Endodermal cell (in vitro differentiated cells): Measurements from ENCODE around the gene PDIA2. TPM values are rescaled to one million over a fixed set of nuclear protein-coding genes. Genes with fewer than 3 reads are reported as not detected.

Source experiments
- DNase-seq: peaks from one replicate; pipeline ENCODE4 v3.0.0-alpha.2; 2017
- H3K27ac ChIP-seq: 2 replicates; pipeline ENCODE4 v1.5.1; 2013; ENCODE audit warnings: mild to moderate bottlenecking, low read depth, low read length, moderate library complexity
- H3K27me3 ChIP-seq: 2 replicates; pipeline ENCODE4 v1.6.1; 2013; ENCODE audit warnings: mild to moderate bottlenecking, low read length, moderate library complexity; ENCODE audit not compliant: insufficient read depth, control insufficient read depth, poor library complexity, severe bottlenecking
- H3K36me3 ChIP-seq: 2 replicates; pipeline ENCODE4 v1.7.0; 2013; ENCODE audit warnings: mild to moderate bottlenecking, low read length, moderate library complexity; ENCODE audit not compliant: control insufficient read depth, insufficient read depth
- H3K4me1 ChIP-seq: one replicate; pipeline ENCODE4 v1.7.0; 2013; ENCODE audit warnings: low read length; ENCODE audit not compliant: control insufficient read depth, insufficient read depth
- H3K4me3 ChIP-seq: 2 replicates; pipeline ENCODE4 v1.5.1; 2013; ENCODE audit warnings: mild to moderate bottlenecking, low read length, moderate library complexity
- H3K9ac ChIP-seq: 2 replicates; pipeline ENCODE4 v1.6.1; 2013; ENCODE audit warnings: mild to moderate bottlenecking, low read length, moderate library complexity; ENCODE audit not compliant: poor library complexity, severe bottlenecking; ENCODE audit errors: extremely low read depth
- H3K9me3 ChIP-seq: 2 replicates; pipeline ENCODE4 v1.6.1; 2013; ENCODE audit warnings: mild to moderate bottlenecking, low read length, moderate library complexity; ENCODE audit not compliant: control insufficient read depth
- H3K27ac Mint-ChIP-seq: 2 replicates; pipeline ENCODE4 v1.8.0; 2020; ENCODE audit warnings: mixed read lengths
- H3K27me3 Mint-ChIP-seq: 2 replicates; pipeline ENCODE4 v1.8.0; 2021; ENCODE audit warnings: mild to moderate bottlenecking, mixed read lengths; ENCODE audit not compliant: insufficient read depth
- H3K36me3 Mint-ChIP-seq: 2 replicates; pipeline ENCODE4 v1.8.0; 2020; ENCODE audit warnings: low read depth, mixed read lengths
- H3K4me1 Mint-ChIP-seq: 2 replicates; pipeline ENCODE4 v1.8.0; 2020; ENCODE audit warnings: mixed read lengths
- H3K4me3 Mint-ChIP-seq: 2 replicates; pipeline ENCODE4 v1.8.0; 2020; ENCODE audit warnings: mild to moderate bottlenecking, moderate library complexity, mixed read lengths
- H3K9me3 Mint-ChIP-seq: 2 replicates; pipeline ENCODE4 v1.8.0; 2020; ENCODE audit warnings: mild to moderate bottlenecking, mixed read lengths
- WGBS, 2 experiments: methylation state at CpG; one replicate each; pipeline versions ENCODE4 v1.1.5 to v1.1.7; 2013; ENCODE audit warnings: missing lambda C conversion rate in 2 of 2, mixed read lengths in 1 of 2; ENCODE audit not compliant: insufficient coverage in 1 of 2, insufficient read length in 1 of 2; 5-methylcytosine and 5-hydroxymethylcytosine counted together
- total RNA-seq, 2 donors: library from RNA; stranded (reverse); fragmentation: NEBNext Ultra II Directional in 1 of 2; extraction: Animal tissue kit (Norgen Biotek cat#: 25700) in 1 of 2; gene quantifications; 2 replicates in 1 of 2; 3 replicates in 1 of 2; pipeline ENCODE4 v1.2.1, GENCODE V29; 2021
- TF ChIP-seq, protein P1 (sequence below): fragments of 200-600 bp; sonication (generic); conservative IDR thresholded peaks from 2 replicates; pipeline ENCODE4 v1.5.0; 2021; ENCODE audit warnings: antibody characterized with exemption, mild to moderate bottlenecking

PDIA2 gene
- total RNA-seq, 2 donors from 2014 or later: 2.9 to 9.9 TPM

DNA sequence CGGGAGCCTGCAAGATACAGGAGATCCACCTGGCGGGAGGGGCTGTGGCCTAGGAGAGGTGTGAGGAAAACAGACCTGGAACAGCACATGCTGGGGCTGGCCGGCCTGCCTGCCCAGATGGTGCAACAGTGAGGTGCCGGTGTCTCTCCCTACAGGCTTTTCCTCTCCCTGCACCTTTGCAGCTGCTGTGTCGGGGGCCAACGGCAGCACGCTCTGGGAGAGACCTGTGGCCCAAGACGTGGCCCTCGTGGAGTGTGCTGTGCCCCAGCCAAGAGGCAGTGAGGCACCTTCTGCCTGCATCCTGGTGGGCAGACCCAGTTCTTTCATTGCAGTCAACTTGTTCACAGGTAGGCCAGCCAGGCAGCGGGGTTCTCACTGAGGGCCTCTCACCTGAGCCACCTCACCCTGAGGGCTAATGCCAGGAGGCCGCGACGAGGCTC, 23.1 kb upstream of the PDIA2 start:
- H3K27ac ChIP-seq: no peak overlapping the region
- Mint-ChIP-seq H3K4me1 (no peaks in the 10 kb centered on the region), H3K27ac (no peak overlapping the region), H3K36me3 (peaks cover 53% of the 10 kb centered on the region), H3K9me3 (no peaks in the 10 kb centered on the region), H3K4me3 (no peak overlapping the region), H3K27me3 (no peaks in the 10 kb centered on the region)
- H3K27me3 ChIP-seq: no peaks in the 10 kb centered on the region
- no peak overlapping the region for H3K4me3 ChIP-seq
- peaks cover 9% of the 10 kb centered on the region for H3K36me3 ChIP-seq
- 86 to 89% methylated on average over 7 to 13 of the region's 13 CpGs for WGBS, 2 experiments
- TF ChIP-seq, protein P1, sequence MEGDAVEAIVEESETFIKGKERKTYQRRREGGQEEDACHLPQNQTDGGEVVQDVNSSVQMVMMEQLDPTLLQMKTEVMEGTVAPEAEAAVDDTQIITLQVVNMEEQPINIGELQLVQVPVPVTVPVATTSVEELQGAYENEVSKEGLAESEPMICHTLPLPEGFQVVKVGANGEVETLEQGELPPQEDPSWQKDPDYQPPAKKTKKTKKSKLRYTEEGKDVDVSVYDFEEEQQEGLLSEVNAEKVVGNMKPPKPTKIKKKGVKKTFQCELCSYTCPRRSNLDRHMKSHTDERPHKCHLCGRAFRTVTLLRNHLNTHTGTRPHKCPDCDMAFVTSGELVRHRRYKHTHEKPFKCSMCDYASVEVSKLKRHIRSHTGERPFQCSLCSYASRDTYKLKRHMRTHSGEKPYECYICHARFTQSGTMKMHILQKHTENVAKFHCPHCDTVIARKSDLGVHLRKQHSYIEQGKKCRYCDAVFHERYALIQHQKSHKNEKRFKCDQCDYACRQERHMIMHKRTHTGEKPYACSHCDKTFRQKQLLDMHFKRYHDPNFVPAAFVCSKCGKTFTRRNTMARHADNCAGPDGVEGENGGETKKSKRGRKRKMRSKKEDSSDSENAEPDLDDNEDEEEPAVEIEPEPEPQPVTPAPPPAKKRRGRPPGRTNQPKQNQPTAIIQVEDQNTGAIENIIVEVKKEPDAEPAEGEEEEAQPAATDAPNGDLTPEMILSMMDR: no peak
- DNase-seq: no peak
- no peak overlapping the region for H3K9ac ChIP-seq
- H3K4me1 ChIP-seq: no peaks in the 10 kb centered on the region
- no peaks in the 10 kb centered on the region for H3K9me3 ChIP-seq

DNA sequence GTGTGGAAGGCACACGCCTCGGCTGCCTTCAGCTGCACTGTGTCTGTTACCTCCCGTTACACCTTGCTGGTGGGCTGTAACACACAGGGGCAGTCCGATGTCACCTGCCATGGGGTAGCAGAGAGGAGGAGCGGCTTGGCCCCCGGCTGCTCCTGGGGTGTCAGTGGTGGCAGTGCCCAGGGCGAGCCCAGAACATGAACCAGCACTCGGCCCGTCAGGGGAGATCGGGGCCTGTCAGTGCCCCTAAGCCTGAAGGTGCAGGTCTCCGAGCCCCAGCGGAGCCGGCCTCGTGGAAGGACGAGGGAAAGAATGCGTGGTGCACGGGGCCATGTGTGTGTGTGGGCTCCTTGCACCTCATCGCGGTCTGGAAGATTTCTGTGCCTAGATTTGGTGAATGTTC, 22.6 kb upstream of the PDIA2 start:
- H3K27me3 ChIP-seq: no peaks in the 10 kb centered on the region
- Mint-ChIP-seq H3K27me3 (no peaks in the 10 kb centered on the region), H3K9me3 (no peaks in the 10 kb centered on the region), H3K4me1 (no peaks in the 10 kb centered on the region), H3K36me3 (peaks cover 50% of the 10 kb centered on the region), H3K4me3 (no peak overlapping the region), H3K27ac (no peak overlapping the region)
- H3K36me3 ChIP-seq: peaks cover 7% of the 10 kb centered on the region
- H3K9me3 ChIP-seq: no peaks in the 10 kb centered on the region
- WGBS, 2 experiments: 93 to 95% methylated on average over 16 to 19 of the region's 19 CpGs
- no peak for DNase-seq
- no peak overlapping the region for H3K4me3 ChIP-seq
- TF ChIP-seq, protein P1: no peak
- no peak overlapping the region for H3K9ac ChIP-seq
- H3K4me1 ChIP-seq: no peaks in the 10 kb centered on the region
- no peak overlapping the region for H3K27ac ChIP-seq

DNA sequence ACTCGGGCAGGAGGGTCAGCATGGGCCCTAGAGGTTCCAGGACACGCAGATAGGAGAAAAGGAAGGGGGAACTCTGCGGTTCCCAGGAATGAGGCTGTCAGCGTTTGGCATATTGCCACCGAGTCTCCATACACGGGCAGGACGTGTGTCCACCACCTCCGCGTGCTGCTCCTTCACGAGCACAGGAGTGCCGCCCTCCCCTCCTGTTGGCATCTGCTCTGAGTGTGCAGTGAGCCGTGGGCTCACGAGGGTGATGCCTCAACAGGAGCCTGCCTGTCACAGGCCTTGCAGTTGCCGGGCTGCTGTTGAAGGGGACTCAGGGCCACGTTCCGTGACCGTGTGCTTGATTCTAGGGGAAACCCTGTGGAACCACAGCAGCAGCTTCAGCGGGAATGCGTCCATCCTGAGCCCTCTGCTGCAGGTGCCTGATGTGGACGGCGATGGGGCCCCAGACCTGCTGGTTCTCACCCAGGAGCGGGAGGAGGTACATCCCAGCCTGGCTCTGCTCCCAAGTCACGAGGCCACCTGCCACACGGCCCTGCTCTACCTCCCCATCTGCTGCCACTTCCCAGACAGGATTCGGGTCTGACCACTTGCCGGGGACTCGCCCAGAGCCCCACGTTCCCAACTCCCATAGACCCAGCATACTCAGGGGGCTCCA, 21.8 kb upstream of the PDIA2 start:
- Mint-ChIP-seq H3K27me3 (no peaks in the 10 kb centered on the region), H3K36me3 (peaks cover 42% of the 10 kb centered on the region), H3K9me3 (no peaks in the 10 kb centered on the region), H3K27ac (no peak overlapping the region), H3K4me3 (no peak overlapping the region), H3K4me1 (no peaks in the 10 kb centered on the region)
- WGBS, 2 experiments: 92 to 98% methylated on average over 26 to 28 of the region's 28 CpGs
- no peak for DNase-seq
- Histone ChIP-seq H3K4me1 (no peaks in the 10 kb centered on the region), H3K27me3 (no peaks in the 10 kb centered on the region), H3K9ac (no peak overlapping the region), H3K27ac (no peak overlapping the region), H3K4me3 (no peak overlapping the region), H3K9me3 (no peaks in the 10 kb centered on the region), H3K36me3 (peaks cover 1% of the 10 kb centered on the region)
- TF ChIP-seq, protein P1: no peak
